Pancreas (tissue), 10 donors: Measurements from ENCODE around the gene AFDN. TPM values are rescaled to one million over a fixed set of nuclear protein-coding genes. Genes with fewer than 3 reads are reported as not detected.

Experiments
- ATAC-seq, 4 donors: fragments of 200-7000 bp; cut with Tn5 transposase; one replicate each; pipeline versions ENCODE4 v1.8.0 to v1.9.1; 2020; ENCODE audit warnings: mild to moderate bottlenecking in 4 of 4, moderate library complexity in 4 of 4
- DNase-seq, 6 donors: peaks; one replicate each; pipeline ENCODE4 v3.0.0-alpha.2; 2020
- FAIRE-seq: peaks from 2 replicates; lab custom pipeline; 2012; peaks lifted over from hg19 to GRCh38; lab: Jason Lieb, UNC
- H3K27ac ChIP-seq, 4 donors: fragments of 200-600 bp; sonication (generic); 1 replicate in 3 of 4; 2 replicates in 1 of 4; pipeline versions ENCODE4 v1.5.0 to v1.8.0; 2020
- H3K27me3 ChIP-seq, 4 donors: fragments of 200-600 bp; one replicate each; pipeline ENCODE4 v1.8.0; 2021
- H3K36me3 ChIP-seq, 3 donors: fragments of 200-600 bp; sonication (generic) in 1 of 3; one replicate each; pipeline versions ENCODE4 v1.5.0 to v1.8.0; 2020 to 2021
- H3K4me1 ChIP-seq, 3 donors: fragments of 200-600 bp; one replicate each; pipeline ENCODE4 v1.8.0; 2021
- H3K4me3 ChIP-seq, 4 donors: fragments of 200-600 bp; sonication (generic) in 2 of 4; one replicate each; pipeline versions ENCODE4 v1.5.0 to v1.8.0; 2020 to 2021
- H3K9me3 ChIP-seq, 4 donors: fragments of 200-600 bp; one replicate each; pipeline ENCODE4 v1.8.0; 2021
- WGBS, 2 donors: extraction: QIAGEN DNeasy Blood & Tissue Kit; methylation state at CpG; one replicate each; pipeline ENCODE4 v1.1.7; 2013; 5-methylcytosine and 5-hydroxymethylcytosine counted together
- intact Hi-C, 3 donors: fragments of 100-400 bp; cut with DNase I; formaldehyde crosslinking; loops; one replicate each; pipeline versions ENCODE4 v1.11.1 to v1.14.2; 2022
- polyA plus RNA-seq, 2 donors: library from polyadenylated mRNA; stranded (reverse); fragments of 200-250 nt; gene quantifications; one replicate each; pipeline ENCODE4 v1.2.3, GENCODE V29; 2013
- total RNA-seq, 6 donors: library from RNA; stranded (reverse); fragmentation: NEBNext Ultra II Directional in 4 of 6; extraction: Animal tissue kit (Norgen Biotek cat#: 25700) in 4 of 6; gene quantifications; one replicate each; pipeline versions ENCODE4 v1.2.1 to v1.2.4, GENCODE V29; 2021 to 2023
- TF ChIP-seq, protein P1 (sequence below), 4 donors: fragments of 200-600 bp; sonication (generic) in 3 of 4; IDR thresholded peaks; one replicate each; pipeline versions ENCODE4 v1.5.0 to v1.8.0; 2021; ENCODE audit warnings: antibody characterized with exemption in 4 of 4
- donor health status: healthy with polysubstance abuse.
- donor health status: DM: no; HTN: no; CAD: no; lungs with moderate emphysema.
- donor health status: DM: no; HTN: no; CAD: no.
- donor health status: control.
- donor health status: control.
- donor health status: Bipolar disorder and iron deficiency.
- donor health status: DM: yes; HTN: yes; CAD: no.
- donor health status: DM: no; HTN: no; CAD: no.
- donor health status: DM: no; HTN: no; CAD: no.
- donor health status: DM: yes; HTN: yes; CAD: no.

AFDN gene
- total and polyA plus RNA-seq, 8 donors, result 55.2 to 122 (median 73.3) TPM

DNA sequence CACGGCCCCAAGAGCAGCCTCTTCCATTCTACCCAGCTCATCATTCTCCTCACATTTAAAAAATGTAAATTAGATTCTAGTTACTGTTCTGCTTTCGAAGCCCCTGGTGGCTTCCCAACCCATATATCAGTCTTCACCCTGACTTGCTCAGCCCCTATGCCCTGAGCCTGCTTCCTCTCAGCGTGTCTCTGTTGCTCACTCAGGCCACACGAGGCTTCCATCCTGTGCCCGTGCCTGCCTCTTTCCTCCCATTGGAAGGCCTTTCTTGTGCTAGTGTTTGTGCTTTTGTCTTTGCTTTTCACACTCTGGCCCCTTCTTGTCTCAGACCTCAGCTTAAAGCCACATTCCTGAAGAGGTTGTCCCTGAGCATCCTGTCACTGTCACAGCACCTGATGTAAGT lies 78.1 kb downstream of the AFDN start:
- 81 to 86% methylated on average over 5 of the region's 5 CpGs for WGBS, 2 donors
- Histone ChIP-seq H3K27me3 (no peaks in the 10 kb centered on the region), H3K4me3 (no peak overlapping the region), H3K9me3 (no peaks in the 10 kb centered on the region), H3K36me3 (peaks cover 0 to 8% (median 8%) of the 10 kb centered on the region in 3 donors), H3K27ac (no peak overlapping the region), H3K4me1 (peaks cover 6 to 12% (median 8%) of the 10 kb centered on the region in 3 donors)
- no peak for DNase-seq
- intact Hi-C loops, result loop anchor here in 2 of 3 donors (5.0 to 10.0 kb wide), 3 partner anchors 213 to 402 kb away; no protein-coding TSS in a partner anchor
- no peak for ATAC-seq
- TF ChIP-seq, protein P1, sequence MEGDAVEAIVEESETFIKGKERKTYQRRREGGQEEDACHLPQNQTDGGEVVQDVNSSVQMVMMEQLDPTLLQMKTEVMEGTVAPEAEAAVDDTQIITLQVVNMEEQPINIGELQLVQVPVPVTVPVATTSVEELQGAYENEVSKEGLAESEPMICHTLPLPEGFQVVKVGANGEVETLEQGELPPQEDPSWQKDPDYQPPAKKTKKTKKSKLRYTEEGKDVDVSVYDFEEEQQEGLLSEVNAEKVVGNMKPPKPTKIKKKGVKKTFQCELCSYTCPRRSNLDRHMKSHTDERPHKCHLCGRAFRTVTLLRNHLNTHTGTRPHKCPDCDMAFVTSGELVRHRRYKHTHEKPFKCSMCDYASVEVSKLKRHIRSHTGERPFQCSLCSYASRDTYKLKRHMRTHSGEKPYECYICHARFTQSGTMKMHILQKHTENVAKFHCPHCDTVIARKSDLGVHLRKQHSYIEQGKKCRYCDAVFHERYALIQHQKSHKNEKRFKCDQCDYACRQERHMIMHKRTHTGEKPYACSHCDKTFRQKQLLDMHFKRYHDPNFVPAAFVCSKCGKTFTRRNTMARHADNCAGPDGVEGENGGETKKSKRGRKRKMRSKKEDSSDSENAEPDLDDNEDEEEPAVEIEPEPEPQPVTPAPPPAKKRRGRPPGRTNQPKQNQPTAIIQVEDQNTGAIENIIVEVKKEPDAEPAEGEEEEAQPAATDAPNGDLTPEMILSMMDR (IDR thresholded peaks at IDR 0.05), result no peak
- no peak for FAIRE-seq

GRCh38 chr6:167906899-167907298 lies 80.2 kb downstream of the AFDN start:
- ATAC-seq, result peak; percentile 55 to 82 (median 68)
- intact Hi-C loops, result loop anchor here in 2 of 3 donors (5.0 to 10.0 kb wide), 2 partner anchors 210 to 402 kb away; no protein-coding TSS in a partner anchor
- Histone ChIP-seq H3K36me3 (peaks cover 0 to 8% (median 8%) of the 10 kb centered on the region in 3 donors), H3K27ac (no peak overlapping the region), H3K4me1 (peaks cover 6 to 15% (median 11%) of the 10 kb centered on the region in 3 donors), H3K4me3 (no peak overlapping the region), H3K27me3 (no peaks in the 10 kb centered on the region), H3K9me3 (no peaks in the 10 kb centered on the region)
- no peak for DNase-seq
- TF ChIP-seq, protein P1 (IDR thresholded peaks at IDR 0.05), result no peak
- no peak for FAIRE-seq
- 79 to 87% methylated on average over 10 of the region's 10 CpGs for WGBS, 2 donors

GRCh38 chr6:167907837-167908681 lies 81.3 kb downstream of the AFDN start:
- ATAC-seq (peak; percentile 60 to 89 (median 82)), FAIRE-seq (peak; percentile 67), DNase-seq (peak in 1 of 6 donors; percentile 31)
- intact Hi-C loops, result loop anchor here in 2 of 3 donors (5.0 to 10.0 kb wide), 2 partner anchors 209 to 403 kb away; no protein-coding TSS in a partner anchor
- H3K4me1 ChIP-seq, result peaks cover 6 to 15% (median 11%) of the 10 kb centered on the region in 3 donors
- no peaks in the 10 kb centered on the region for H3K9me3 ChIP-seq
- no peak overlapping the region for H3K27ac ChIP-seq
- 55 to 69% methylated on average over 7 of the region's 7 CpGs for WGBS, 2 donors
- H3K27me3 ChIP-seq, result no peaks in the 10 kb centered on the region
- peaks cover 0 to 12% (median 8%) of the 10 kb centered on the region in 3 donors for H3K36me3 ChIP-seq
- H3K4me3 ChIP-seq, result no peak overlapping the region
- TF ChIP-seq, protein P1 (IDR thresholded peaks at IDR 0.05), result peak in 2 of 4 donors; percentile 18 to 35

GRCh38 chr6:167910007-167910406 lies 83.3 kb downstream of the AFDN start:
- ATAC-seq (no peak), FAIRE-seq (peak; percentile 45)

More at GRCh38 chr6:167910007-167910406, 83.3 kb downstream of the AFDN start:
- H3K4me3 ChIP-seq, result no peak overlapping the region
- no peaks in the 10 kb centered on the region for H3K27me3 ChIP-seq
- H3K9me3 ChIP-seq, result no peaks in the 10 kb centered on the region
- TF ChIP-seq, protein P1 (IDR thresholded peaks at IDR 0.05), result no peak
- no peak overlapping the region for H3K27ac ChIP-seq
- DNase-seq, result no peak
- H3K36me3 ChIP-seq, result peaks cover 0 to 24% (median 0%) of the 10 kb centered on the region in 3 donors
- intact Hi-C loops, result no loop called here
- peaks cover 6 to 15% (median 11%) of the 10 kb centered on the region in 3 donors for H3K4me1 ChIP-seq
